A549 (cell line): ENCODE results near the gene GPR89B. TPM values are rescaled to one million over a fixed set of nuclear protein-coding genes. Genes with fewer than 3 reads are reported as not detected.

Experiments used
- polyA plus RNA-seq, 4 experiments: library from polyadenylated mRNA; depleted of rRNA in 3 of 4; stranded (reverse); fragments of >200 nt; fragmentation: RNase III in 1 of 4; extraction: RNeasy Plus Mini Kit Qiagen cat#74134 plus additional on column Dnase treatment in 1 of 4; gene quantifications; 2 replicates in 3 of 4; 3 replicates in 1 of 4; pipeline ENCODE4 v1.2.3, GENCODE V29; 2011 to 2017
- small RNA-seq, 6 experiments: library from RNA; depleted of rRNA; stranded (forward); fragments of <200 nt; gene quantifications; one replicate each; pipeline ENCODE3, GENCODE V24; 2012

Gene GPR89B
- polyA plus RNA-seq, 2 of the 4 experiments (the other 2 are of a cell fraction): 7.0 to 17.4 TPM

Small RNAs within 50 kb of the gene (small RNA-seq; reads per million reads assigned to genes)
- 0 reads per million in 6 experiments for gene RNU1-129P
- 17.9 to 868 (median 66.5) reads per million in 6 experiments for gene RNVU1-7

Other genes with a start within 250 kb of the GPR89B start
- gene GJA5, start 167.8 kb upstream of the GPR89B start, polyA plus RNA-seq (2011; rRNA removed): 0.04 TPM in 1 of 2 replicates, not detected in the other
- gene GJA5, start 167.8 kb upstream of the GPR89B start, polyA plus RNA-seq (2017; fragmentation: RNase III; extraction: RNeasy Plus Mini Kit Qiagen cat#74134 plus additional on column Dnase treatment): not detected in 3 replicates
- gene GJA8, start 25.6 kb upstream of the GPR89B start, polyA plus RNA-seq (2011; rRNA removed): not detected in 2 replicates
- gene GJA8, start 25.6 kb upstream of the GPR89B start, polyA plus RNA-seq (2017; fragmentation: RNase III; extraction: RNeasy Plus Mini Kit Qiagen cat#74134 plus additional on column Dnase treatment): not detected in 3 replicates
- 12.1 and 13.8 TPM in 2 replicates for gene NBPF11, start 223.9 kb downstream of the GPR89B start, polyA plus RNA-seq (2011; rRNA removed)
- 5.6 to 6.5 TPM (median 5.8 TPM) in 3 replicates for gene NBPF11, start 223.9 kb downstream of the GPR89B start, polyA plus RNA-seq (2017; fragmentation: RNase III; extraction: RNeasy Plus Mini Kit Qiagen cat#74134 plus additional on column Dnase treatment)